BE2C (cell line): ENCODE data around the gene RNF144B.

Source experiments
- DNase-seq: peaks from one replicate; pipeline ENCODE4 v3.0.0-alpha.2; 2020
- H3K27me3 ChIP-seq: fragments of 250-450 bp; sonication (Bioruptor Pico); 2 replicates; pipeline ENCODE4 v1.5.1; 2020; ENCODE audit warnings: mild to moderate bottlenecking
- H3K36me3 ChIP-seq: fragments of 250-450 bp; sonication (Bioruptor Pico); 2 replicates; pipeline ENCODE4 v1.5.1; 2020; ENCODE audit warnings: mild to moderate bottlenecking
- H3K4me1 ChIP-seq: fragments of 250-450 bp; sonication (Bioruptor Pico); 2 replicates; pipeline ENCODE4 v1.5.1; 2020
- H3K4me3 ChIP-seq: 2 replicates; pipeline ENCODE4 v1.5.1; 2011; ENCODE audit warnings: low read depth, low read length
- H3K9me3 ChIP-seq: fragments of 250-450 bp; sonication (Bioruptor Pico); 2 replicates; pipeline ENCODE4 v1.5.1; 2020
- CTCF ChIP-seq: IDR thresholded peaks from 2 replicates; pipeline ENCODE4 v1.5.1; 2012; ENCODE audit warnings: mild to moderate bottlenecking, low read depth, low read length

Gene RNF144B

GRCh38 chr6:18481870-18482269, 94.7 kb downstream of the RNF144B start:
- DNase-seq: no peak
- Histone ChIP-seq H3K4me1 (no peaks in the 10 kb centered on the region), H3K9me3 (no peaks in the 10 kb centered on the region)

GRCh38 chr6:18485660-18486435, 98.7 kb downstream of the RNF144B start:
- no peaks in the 10 kb centered on the region for H3K4me1 ChIP-seq
- H3K27me3 ChIP-seq: no peaks in the 10 kb centered on the region
- DNase-seq: no peak
- H3K9me3 ChIP-seq: no peaks in the 10 kb centered on the region
- no peak for TF ChIP-seq CTCF
- no peaks in the 10 kb centered on the region for H3K36me3 ChIP-seq
- H3K4me3 ChIP-seq: no peak overlapping the region

More at GRCh38 chr6:18481870-18482269, 94.7 kb downstream of the RNF144B start:
- Histone ChIP-seq H3K36me3 (no peaks in the 10 kb centered on the region), H3K4me3 (no peak overlapping the region), H3K27me3 (no peaks in the 10 kb centered on the region)
- TF ChIP-seq CTCF: no peak

- no peak overlapping the region for H3K4me3 ChIP-seq
- TF ChIP-seq CTCF: no peak
- H3K27me3 ChIP-seq: no peaks in the 10 kb centered on the region
- DNase-seq: no peak
- no peaks in the 10 kb centered on the region for H3K36me3 ChIP-seq
- no peaks in the 10 kb centered on the region for H3K9me3 ChIP-seq
- H3K4me1 ChIP-seq: no peaks in the 10 kb centered on the region
Measured at GRCh38 chr6:18488004-18488403, 100.9 kb downstream of the RNF144B start.

GRCh38 chr6:18488526-18489270, 101.5 kb downstream of the RNF144B start:
- TF ChIP-seq CTCF: no peak
- DNase-seq: no peak
- Histone ChIP-seq H3K4me1 (no peaks in the 10 kb centered on the region), H3K36me3 (no peaks in the 10 kb centered on the region), H3K4me3 (no peak overlapping the region), H3K27me3 (no peaks in the 10 kb centered on the region), H3K9me3 (no peaks in the 10 kb centered on the region)

GRCh38 chr6:18489335-18489734, 102.2 kb downstream of the RNF144B start:
- H3K9me3 ChIP-seq: no peaks in the 10 kb centered on the region
- no peak for TF ChIP-seq CTCF
- DNase-seq: no peak
- H3K36me3 ChIP-seq: no peaks in the 10 kb centered on the region
- H3K4me1 ChIP-seq: no peaks in the 10 kb centered on the region
- no peak overlapping the region for H3K4me3 ChIP-seq
- no peaks in the 10 kb centered on the region for H3K27me3 ChIP-seq
